ENCODE results near the gene SMIM24.

Gene SMIM24

GRCh38 chr19:3496392-3497273 lies 16.3 kb upstream of the SMIM24 start:
- no peak for DNase-seq

GRCh38 chr19:3494559-3494958 lies 14.2 kb upstream of the SMIM24 start:
- DNase-seq = peak; percentile 35 to 62

GRCh38 chr19:3494051-3494450 lies 13.7 kb upstream of the SMIM24 start:
- DNase-seq = peak in 1 of 2 donors; percentile 41

- no peak for DNase-seq
Measured at GRCh38 chr19:3493651-3494050, 13.3 kb upstream of the SMIM24 start.

- no peak for DNase-seq
Measured at GRCh38 chr19:3492919-3493318, 12.6 kb upstream of the SMIM24 start.

- no peak for DNase-seq
Measured at GRCh38 chr19:3492131-3492839, 12.0 kb upstream of the SMIM24 start.

- no peak for DNase-seq
Measured at GRCh38 chr19:3491396-3492119, 11.2 kb upstream of the SMIM24 start.

GRCh38 chr19:3483226-3483628 lies 2.9 kb upstream of the SMIM24 start, which contains the start of gene SMIM44:
Gene SMIM44, minus strand, starts transcription at chr19:3483441. Its CDS starts 38 bp downstream, at chr19:3483403.
- DNase-seq = no peak

- DNase-seq = no peak
Measured at GRCh38 chr19:3482507-3483225, 2.3 kb upstream of the SMIM24 start.

- DNase-seq = no peak
Measured at GRCh38 chr19:3481241-3482090, 1.1 kb upstream of the SMIM24 start.

- peak; percentile 35 to 42 for DNase-seq
Measured at GRCh38 chr19:3479834-3480215, 500 bp downstream of the SMIM24 start.

- DNase-seq = peak; percentile 70 to 79
Measured at GRCh38 chr19:3479177-3479833, 1.0 kb downstream of the SMIM24 start.

GRCh38 chr19:3478409-3479176 lies 1.7 kb downstream of the SMIM24 start:
- DNase-seq = peak; percentile 14 to 17

GRCh38 chr19:3477951-3478350 lies 2.4 kb downstream of the SMIM24 start:
- DNase-seq = no peak

- no peak for DNase-seq
Measured at GRCh38 chr19:3477506-3477905, 2.8 kb downstream of the SMIM24 start.

GRCh38 chr19:3476830-3477229 lies 3.5 kb downstream of the SMIM24 start:
- no peak for DNase-seq

GRCh38 chr19:3475449-3475848 lies 4.9 kb downstream of the SMIM24 start:
- DNase-seq = no peak

GRCh38 chr19:3474614-3475013 lies 5.7 kb downstream of the SMIM24 start:
- DNase-seq = no peak

- DNase-seq = no peak
Measured at GRCh38 chr19:3474010-3474409, 6.3 kb downstream of the SMIM24 start.

- peak; percentile 18 to 31 for DNase-seq
Measured at GRCh38 chr19:3471954-3472655, 8.2 kb downstream of the SMIM24 start.

Measured in CD4-positive, alpha-beta T cell treated with Interleukin-4 for 1 hour (primary cell).